GM12865 (cell line): ENCODE measurements around the gene BRMS1.
A peak's percentile ranks its signal among the peaks of the same experiment; 100 is the strongest.

Experiments used
- DNase-seq: peaks from one replicate; pipeline ENCODE4 v3.0.0; 2010; ENCODE audit warnings: low read depth
- H3K4me3 ChIP-seq: 2 replicates; pipeline ENCODE4 v1.5.1; 2011; ENCODE audit warnings: mild to moderate bottlenecking, low read depth, low read length, control low read depth
- CTCF ChIP-seq: IDR thresholded peaks from 2 replicates; pipeline ENCODE4 v1.5.1; 2011; ENCODE audit warnings: low read length, control low read depth, low read depth, inconsistent platforms; ENCODE audit not compliant: insufficient read depth; ENCODE audit errors: missing control alignments

The BRMS1 gene

GRCh38 chr11:66316849-66317251, 28.1 kb downstream of the BRMS1 start, which contains the start of gene CD248:
Gene CD248, minus strand, starts transcription at chr11:66317044. Its CDS starts 17 bp downstream, at chr11:66317027.
- DNase-seq: no peak
- TF ChIP-seq CTCF: no peak
- H3K4me3 ChIP-seq: no peak within 1 kb of the TSS

GRCh38 chr11:66315921-66316811, 28.7 kb downstream of the BRMS1 start:
- TF ChIP-seq CTCF: no peak
- no peak for DNase-seq
- H3K4me3 ChIP-seq: no peak overlapping the region

GRCh38 chr11:66315498-66315885, 29.4 kb downstream of the BRMS1 start:
- no peak for DNase-seq
- H3K4me3 ChIP-seq: no peak overlapping the region
- TF ChIP-seq CTCF: no peak

- no peak overlapping the region for H3K4me3 ChIP-seq
- TF ChIP-seq CTCF: no peak
- no peak for DNase-seq
Observed at GRCh38 chr11:66314561-66315497, 30.1 kb downstream of the BRMS1 start.

- no peak overlapping the region for H3K4me3 ChIP-seq
- TF ChIP-seq CTCF: no peak
- DNase-seq: no peak
Observed at GRCh38 chr11:66314186-66314501, 30.8 kb downstream of the BRMS1 start.

GRCh38 chr11:66313321-66314185, 31.4 kb downstream of the BRMS1 start:
- H3K4me3 ChIP-seq: peak overlapping the region; percentile 13
- no peak for DNase-seq
- TF ChIP-seq CTCF: no peak
